ENCODE results near the gene TNRC6C. TPM values are rescaled to one million over a fixed set of nuclear protein-coding genes. Genes with fewer than 3 reads are reported as not detected.
"Not testable (repeated sequence)": the region's sequence is repeated elsewhere in the genome, so short reads cannot be mapped to it uniquely, and the experiment has no call there.

Gene TNRC6C
- total RNA-seq, 1 donor: 12.4 TPM

DNA sequence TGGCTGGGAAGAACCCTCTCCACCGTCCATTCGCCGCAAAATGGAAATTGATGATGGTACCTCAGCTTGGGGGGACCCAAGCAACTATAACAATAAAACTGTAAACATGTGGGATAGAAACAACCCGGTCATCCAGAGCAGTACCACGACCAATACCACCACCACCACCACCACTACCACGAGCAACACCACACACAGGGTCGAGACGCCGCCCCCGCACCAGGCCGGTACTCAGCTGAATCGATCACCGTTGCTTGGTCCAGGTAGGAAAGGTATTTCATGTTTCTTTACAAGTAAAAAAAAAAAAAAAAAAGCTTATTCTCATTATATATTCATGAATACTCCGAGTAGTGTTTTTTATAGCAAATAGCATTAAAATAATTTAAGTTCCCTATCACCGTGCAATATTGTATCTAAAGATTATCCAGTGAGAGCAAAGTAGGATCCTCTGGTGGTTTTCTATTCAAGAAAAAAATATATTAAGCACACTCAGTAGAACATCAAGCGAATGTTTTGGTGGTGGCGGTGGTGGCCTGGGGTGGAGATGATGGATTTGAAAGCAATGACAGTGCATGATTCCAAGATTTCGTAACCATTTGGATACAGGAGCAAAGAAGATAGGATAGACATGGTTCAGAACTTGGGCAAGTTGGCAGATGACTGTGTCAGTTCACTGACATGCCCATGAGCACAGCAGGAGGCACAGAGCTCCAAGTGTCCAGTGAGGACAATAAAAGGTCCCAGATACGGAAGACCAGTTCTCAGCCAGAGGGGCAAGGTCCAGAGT is 92.9 kb downstream of the TNRC6C start:
- Histone ChIP-seq H3K9me3 (ENCODE audit: low read depth, low read length) (no peaks in the 10 kb centered on the region), H3K4me3 (ENCODE audit: low read length) (no peak overlapping the region), H3K27me3 (ENCODE audit: insufficient read depth, low read length) (no peaks in the 10 kb centered on the region), H3K4me1 (ENCODE audit: insufficient read depth, low read length) (no peaks in the 10 kb centered on the region)

DNA sequence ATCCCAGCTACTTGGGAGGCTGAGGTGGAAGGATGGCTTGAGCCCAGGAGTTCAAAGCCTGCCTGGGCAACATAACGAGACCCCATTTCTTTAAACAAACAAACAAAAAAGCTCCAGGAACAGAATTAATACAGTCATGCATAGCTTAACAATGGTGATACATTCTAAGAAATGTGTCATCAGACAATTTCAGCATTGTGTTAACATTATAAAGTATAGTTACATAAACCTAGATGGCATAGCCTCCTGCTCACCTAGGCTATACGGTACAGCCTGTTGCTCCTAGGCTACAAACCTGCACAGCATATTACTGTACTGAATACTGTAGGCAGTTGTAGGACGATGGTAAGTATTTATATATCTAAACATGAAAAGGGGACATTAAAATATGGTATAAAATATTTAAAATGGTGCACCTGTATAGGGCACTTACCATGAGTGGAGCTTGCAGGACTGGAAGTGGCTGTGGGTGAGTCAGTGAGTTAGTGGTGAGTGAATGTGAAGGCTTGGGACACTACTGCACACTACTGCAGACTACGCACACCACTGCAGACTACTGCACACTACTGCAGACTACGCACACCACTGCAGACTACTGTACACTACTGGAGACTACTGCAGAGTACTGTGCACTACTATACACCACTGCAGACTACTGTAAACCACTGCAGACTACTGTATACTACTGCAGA is 95.4 kb downstream of the TNRC6C start:
- Histone ChIP-seq H3K4me3 (ENCODE audit: low read length) (no peak overlapping the region), H3K9me3 (ENCODE audit: low read depth, low read length) (no peaks in the 10 kb centered on the region), H3K4me1 (ENCODE audit: insufficient read depth, low read length) (peaks cover 3% of the 10 kb centered on the region), H3K27me3 (ENCODE audit: insufficient read depth, low read length) (no peaks in the 10 kb centered on the region)

DNA sequence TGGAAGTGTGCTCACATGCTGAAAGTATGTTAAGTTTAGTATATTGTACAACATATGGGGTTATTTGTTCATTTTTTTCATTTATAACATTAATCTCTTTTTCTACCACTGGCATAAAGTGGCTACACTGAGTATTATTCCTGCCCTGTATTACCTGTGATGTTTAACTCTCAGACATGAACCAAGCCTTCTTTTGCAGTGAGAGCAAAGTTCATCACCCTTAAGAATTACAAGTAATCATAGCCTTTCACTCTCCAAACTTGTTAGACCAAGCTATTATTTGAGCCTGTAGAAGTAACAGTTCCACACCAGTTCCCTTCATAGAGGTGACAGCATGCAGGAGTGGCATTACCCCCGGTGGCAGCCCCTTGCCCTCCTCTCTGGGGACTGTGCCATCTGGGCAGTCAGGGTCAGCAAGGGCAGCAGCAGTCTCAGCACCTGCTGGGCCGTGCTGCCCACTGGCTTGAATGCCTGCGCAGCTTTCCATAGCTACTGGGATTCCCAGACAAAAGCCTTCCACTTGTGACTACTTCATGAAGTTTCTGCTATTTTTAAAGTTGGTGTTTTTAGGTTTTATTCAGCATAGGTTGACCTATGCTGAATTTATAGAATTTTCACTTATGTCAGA is 98.7 kb downstream of the TNRC6C start:
- Histone ChIP-seq H3K9me3 (ENCODE audit: low read depth, low read length) (no peaks in the 10 kb centered on the region), H3K4me3 (ENCODE audit: low read length) (no peak overlapping the region), H3K4me1 (ENCODE audit: insufficient read depth, low read length) (peaks cover 3% of the 10 kb centered on the region), H3K27me3 (ENCODE audit: insufficient read depth, low read length) (no peaks in the 10 kb centered on the region)

DNA sequence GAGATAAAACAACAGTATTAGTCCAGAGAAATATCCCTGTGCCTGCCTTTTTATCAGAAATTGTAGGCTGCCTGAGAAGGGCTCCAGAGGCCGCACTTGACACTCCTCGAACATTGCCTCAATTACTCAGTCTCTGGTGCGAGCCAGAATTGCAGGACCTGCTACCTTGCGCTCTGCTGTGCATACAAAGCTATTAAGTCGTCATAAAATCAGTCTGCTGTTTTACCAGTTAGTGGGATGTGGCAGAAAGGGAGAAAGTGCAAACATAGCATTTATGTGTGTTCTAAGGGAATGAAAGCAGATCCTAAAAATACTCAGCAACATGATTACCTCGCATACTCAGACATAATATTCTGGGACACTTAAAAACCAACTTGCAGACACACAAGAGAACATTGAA is 99.5 kb downstream of the TNRC6C start:
- Histone ChIP-seq H3K9me3 (ENCODE audit: low read depth, low read length) (no peaks in the 10 kb centered on the region), H3K4me1 (ENCODE audit: insufficient read depth, low read length) (peaks cover 3% of the 10 kb centered on the region), H3K4me3 (ENCODE audit: low read length) (no peak overlapping the region), H3K27me3 (ENCODE audit: insufficient read depth, low read length) (no peaks in the 10 kb centered on the region)

DNA sequence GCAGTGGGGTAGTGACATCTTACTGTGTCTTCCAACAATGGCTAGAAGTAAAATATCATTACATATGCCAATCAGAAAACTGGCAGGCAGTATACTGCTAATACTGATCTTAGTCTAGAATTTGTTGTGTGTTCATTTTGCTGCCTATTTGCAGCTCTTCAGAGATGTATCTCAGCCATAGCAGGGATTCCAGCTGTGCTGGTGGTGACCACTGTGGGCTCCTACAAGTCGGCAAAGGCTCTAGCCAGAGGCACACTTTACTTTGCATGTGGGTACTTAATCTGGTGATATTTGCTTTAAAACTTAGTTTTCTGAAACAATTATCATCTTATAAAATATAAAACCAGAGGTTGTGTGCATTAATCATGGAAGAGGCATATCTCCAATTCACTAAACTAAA is 100.1 kb downstream of the TNRC6C start:
- Histone ChIP-seq H3K4me1 (ENCODE audit: insufficient read depth, low read length) (peaks cover 3% of the 10 kb centered on the region), H3K9me3 (ENCODE audit: low read depth, low read length) (no peaks in the 10 kb centered on the region), H3K27me3 (ENCODE audit: insufficient read depth, low read length) (no peaks in the 10 kb centered on the region)

DNA sequence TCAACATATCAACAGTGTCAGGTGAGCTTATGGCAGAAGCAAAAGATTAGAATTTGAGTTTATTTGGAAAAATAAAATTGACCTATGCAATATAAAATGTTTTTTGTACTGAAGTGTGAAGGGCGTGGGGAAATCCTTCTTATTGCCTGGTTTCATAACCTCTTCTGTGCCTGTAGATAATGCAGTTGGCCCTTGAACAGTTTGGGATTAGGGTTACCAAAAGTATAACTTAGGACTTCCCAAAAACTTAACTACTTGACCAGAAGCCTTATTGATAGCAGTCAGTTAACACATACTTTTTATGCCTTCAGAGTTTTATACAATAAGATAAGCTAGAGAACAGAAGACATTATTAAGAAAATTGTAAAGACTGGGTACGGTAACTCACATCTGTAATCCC is 104.1 kb downstream of the TNRC6C start:
- H3K9me3 ChIP-seq (ENCODE audit: low read depth, low read length): no peaks in the 10 kb centered on the region
- H3K4me1 ChIP-seq (ENCODE audit: insufficient read depth, low read length): peaks cover 3% of the 10 kb centered on the region
- no peaks in the 10 kb centered on the region for H3K27me3 ChIP-seq (ENCODE audit: insufficient read depth, low read length)
- H3K4me3 ChIP-seq (ENCODE audit: low read length): no peak overlapping the region

More for the DNA sequence above, 100.1 kb downstream of the TNRC6C start:
- no peak overlapping the region for H3K4me3 ChIP-seq (ENCODE audit: low read length)

DNA sequence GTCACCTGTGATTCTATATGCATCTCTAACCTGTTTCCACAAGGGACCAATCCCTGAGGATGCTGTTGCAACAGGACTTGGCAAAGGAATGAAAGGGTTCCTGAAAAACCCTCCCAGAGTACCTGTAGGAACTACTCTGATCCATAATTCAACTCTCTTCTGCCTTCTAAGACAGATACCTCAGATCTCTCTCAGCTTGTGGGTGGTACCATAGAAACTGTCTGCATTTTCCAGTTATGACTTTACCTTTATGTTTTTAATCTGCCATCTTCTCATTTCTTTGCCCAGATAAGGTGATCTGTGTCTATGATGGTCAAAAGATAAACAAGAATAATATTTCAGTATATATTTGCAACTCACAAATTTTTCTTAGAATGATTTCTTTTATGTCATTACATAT is 105.0 kb downstream of the TNRC6C start:
- no peaks in the 10 kb centered on the region for H3K27me3 ChIP-seq (ENCODE audit: insufficient read depth, low read length)
- H3K9me3 ChIP-seq (ENCODE audit: low read depth, low read length): no peaks in the 10 kb centered on the region
- H3K4me3 ChIP-seq (ENCODE audit: low read length): no peak overlapping the region
- H3K4me1 ChIP-seq (ENCODE audit: insufficient read depth, low read length): no peaks in the 10 kb centered on the region

DNA sequence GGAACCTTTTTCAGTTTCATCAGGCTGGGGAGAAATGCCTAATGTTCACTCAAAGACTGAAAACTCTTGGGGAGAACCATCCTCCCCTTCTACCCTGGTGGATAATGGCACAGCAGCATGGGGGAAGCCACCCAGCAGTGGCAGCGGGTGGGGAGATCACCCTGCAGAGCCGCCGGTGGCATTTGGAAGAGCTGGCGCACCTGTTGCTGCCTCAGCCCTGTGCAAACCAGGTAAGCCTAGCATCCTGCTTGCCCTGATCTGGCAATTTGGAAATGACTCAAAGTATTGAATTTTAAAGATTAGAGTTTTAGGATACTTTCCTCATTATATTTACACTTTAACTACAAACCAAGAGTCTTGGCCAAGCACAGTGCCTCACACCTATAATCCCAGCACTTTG is 106.2 kb downstream of the TNRC6C start:
- no peaks in the 10 kb centered on the region for H3K9me3 ChIP-seq (ENCODE audit: low read depth, low read length)
- H3K4me1 ChIP-seq (ENCODE audit: insufficient read depth, low read length): no peaks in the 10 kb centered on the region
- H3K4me3 ChIP-seq (ENCODE audit: low read length): no peak overlapping the region
- no peaks in the 10 kb centered on the region for H3K27me3 ChIP-seq (ENCODE audit: insufficient read depth, low read length)

DNA sequence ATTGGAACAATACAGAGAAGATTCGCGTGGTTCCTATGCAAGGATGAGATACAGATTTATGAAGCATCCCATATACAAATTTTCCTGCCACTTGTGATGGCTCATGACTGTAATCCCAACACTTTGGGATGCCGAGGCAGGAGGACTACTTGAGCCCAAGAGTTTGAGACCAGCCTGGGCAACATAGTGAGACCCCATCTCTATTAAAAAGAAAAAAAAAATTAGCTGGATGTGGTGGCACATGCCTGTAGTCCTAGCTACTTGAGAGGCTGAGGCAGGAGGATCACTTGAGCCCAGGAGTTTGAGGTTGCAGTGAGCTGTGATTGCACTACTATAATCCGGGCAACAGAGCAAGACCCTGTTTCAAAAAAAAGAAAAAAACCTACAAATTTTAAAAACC is 108.5 kb downstream of the TNRC6C start:
- not testable (repeated sequence) for H3K27me3 ChIP-seq (ENCODE audit: insufficient read depth, low read length)

DNA sequence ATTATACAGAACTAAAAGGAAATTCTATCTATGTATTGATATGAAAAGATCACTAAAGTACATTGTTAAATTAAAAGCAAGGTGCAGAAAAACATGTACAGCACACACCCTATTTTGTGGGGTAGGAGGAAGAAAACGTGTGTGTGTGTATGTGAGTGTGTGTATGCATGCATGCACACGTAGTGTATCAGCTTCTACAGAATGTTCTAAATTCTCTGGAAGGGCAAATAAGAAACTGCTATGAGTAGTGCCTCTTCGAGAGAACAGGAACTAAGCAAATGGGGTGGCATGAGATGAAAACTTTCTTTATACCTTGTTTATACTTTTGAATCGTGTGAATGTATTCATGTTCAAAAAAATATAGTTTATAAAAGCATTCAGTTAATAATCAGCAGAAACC is 111.2 kb downstream of the TNRC6C start:
- Histone ChIP-seq H3K9me3 (ENCODE audit: low read depth, low read length) (no peaks in the 10 kb centered on the region), H3K27me3 (ENCODE audit: insufficient read depth, low read length) (no peaks in the 10 kb centered on the region), H3K4me3 (ENCODE audit: low read length) (no peak overlapping the region), H3K4me1 (ENCODE audit: insufficient read depth, low read length) (no peaks in the 10 kb centered on the region)

More for the DNA sequence above, 108.5 kb downstream of the TNRC6C start:
- not testable (repeated sequence) for H3K4me3 ChIP-seq (ENCODE audit: low read length); H3K9me3 ChIP-seq (ENCODE audit: low read depth, low read length); H3K4me1 ChIP-seq (ENCODE audit: insufficient read depth, low read length)

DNA sequence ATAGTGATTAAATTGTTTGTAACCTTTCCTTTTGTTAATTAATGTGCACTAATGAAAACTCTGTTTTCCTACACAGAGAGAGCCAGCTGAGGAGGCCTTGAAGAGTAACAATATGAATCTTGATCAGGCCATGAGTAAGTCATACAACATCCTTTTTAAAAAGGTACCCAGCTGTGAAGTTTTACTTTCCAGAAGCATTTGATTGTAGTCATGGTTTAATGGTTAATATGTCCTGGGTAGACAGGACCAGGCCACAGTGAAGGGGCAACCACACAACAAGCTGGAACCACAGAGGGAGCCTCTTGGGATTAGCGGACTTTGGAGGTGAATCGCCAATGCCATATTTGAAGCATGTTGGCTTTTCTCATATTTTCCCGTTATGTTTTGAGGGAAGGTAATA is 114.5 kb downstream of the TNRC6C start:
- no peaks in the 10 kb centered on the region for H3K4me1 ChIP-seq (ENCODE audit: insufficient read depth, low read length)

DNA sequence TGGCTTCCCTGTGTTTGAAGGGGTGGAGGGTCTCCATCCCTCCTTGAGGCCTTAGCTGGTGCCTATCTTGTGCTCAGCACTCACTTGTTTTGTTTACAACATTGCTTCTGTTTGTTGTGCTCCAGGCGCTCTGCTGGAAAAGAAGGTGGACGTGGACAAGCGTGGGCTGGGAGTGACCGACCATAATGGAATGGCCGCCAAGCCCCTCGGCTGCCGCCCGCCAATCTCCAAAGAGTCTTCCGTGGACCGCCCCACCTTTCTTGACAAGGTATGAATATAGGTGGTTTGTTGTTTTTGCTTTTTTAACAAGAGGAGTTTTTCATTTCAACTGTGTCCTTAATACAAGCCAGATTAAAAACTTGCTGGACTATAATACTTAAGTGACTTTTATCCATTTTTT is 116.5 kb downstream of the TNRC6C start:
- no peak overlapping the region for H3K4me3 ChIP-seq (ENCODE audit: low read length)
- H3K9me3 ChIP-seq (ENCODE audit: low read depth, low read length): no peaks in the 10 kb centered on the region
- no peaks in the 10 kb centered on the region for H3K4me1 ChIP-seq (ENCODE audit: insufficient read depth, low read length)
- H3K27me3 ChIP-seq (ENCODE audit: insufficient read depth, low read length): no peaks in the 10 kb centered on the region

More for the DNA sequence above, 114.5 kb downstream of the TNRC6C start:
- no peaks in the 10 kb centered on the region for H3K27me3 ChIP-seq (ENCODE audit: insufficient read depth, low read length)
- no peaks in the 10 kb centered on the region for H3K9me3 ChIP-seq (ENCODE audit: low read depth, low read length)
- no peak overlapping the region for H3K4me3 ChIP-seq (ENCODE audit: low read length)

DNA sequence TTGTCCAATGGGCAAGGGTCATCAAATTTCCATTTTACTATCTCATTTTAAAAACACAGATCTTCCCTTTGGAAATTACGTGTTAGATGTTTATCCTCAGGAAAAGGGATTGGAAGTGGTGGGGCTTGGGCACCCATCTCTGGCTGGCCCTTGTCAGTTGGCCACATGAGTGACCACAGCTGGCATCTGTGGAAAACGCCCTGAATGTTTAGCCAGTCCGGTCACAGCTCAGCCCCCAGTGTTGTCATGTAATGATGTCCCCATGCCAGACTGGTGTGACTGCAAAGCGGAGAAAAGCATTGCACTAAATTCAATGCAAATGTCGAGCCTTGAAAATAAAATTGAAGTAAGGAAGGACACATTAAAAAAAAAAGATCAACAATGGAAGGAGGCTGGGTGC is 117.0 kb downstream of the TNRC6C start:
- H3K4me3 ChIP-seq (ENCODE audit: low read length): no peak overlapping the region
- no peaks in the 10 kb centered on the region for H3K4me1 ChIP-seq (ENCODE audit: insufficient read depth, low read length)
- no peaks in the 10 kb centered on the region for H3K9me3 ChIP-seq (ENCODE audit: low read depth, low read length)
- no peaks in the 10 kb centered on the region for H3K27me3 ChIP-seq (ENCODE audit: insufficient read depth, low read length)

DNA sequence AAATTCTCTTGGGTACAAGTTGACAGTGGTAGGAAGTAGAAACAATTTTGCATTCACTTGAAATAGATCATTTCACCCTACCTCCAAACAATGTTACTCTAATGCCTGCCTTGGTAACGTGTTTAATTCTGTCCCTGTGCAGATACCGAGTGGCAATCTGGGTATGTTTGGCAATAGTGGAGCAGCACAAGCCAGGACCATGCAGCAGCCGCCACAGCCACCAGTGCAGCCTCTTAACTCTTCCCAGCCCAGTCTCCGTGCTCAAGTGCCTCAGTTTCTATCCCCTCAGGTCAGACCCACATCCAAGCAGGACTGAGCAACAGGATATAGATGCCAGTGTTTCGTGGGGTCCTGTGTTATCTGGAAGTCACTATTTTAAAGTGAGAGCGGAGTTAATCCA is 120.8 kb downstream of the TNRC6C start:
- Histone ChIP-seq H3K9me3 (ENCODE audit: low read depth, low read length) (no peaks in the 10 kb centered on the region), H3K4me3 (ENCODE audit: low read length) (no peak overlapping the region), H3K4me1 (ENCODE audit: insufficient read depth, low read length) (no peaks in the 10 kb centered on the region), H3K27me3 (ENCODE audit: insufficient read depth, low read length) (no peaks in the 10 kb centered on the region)

DNA sequence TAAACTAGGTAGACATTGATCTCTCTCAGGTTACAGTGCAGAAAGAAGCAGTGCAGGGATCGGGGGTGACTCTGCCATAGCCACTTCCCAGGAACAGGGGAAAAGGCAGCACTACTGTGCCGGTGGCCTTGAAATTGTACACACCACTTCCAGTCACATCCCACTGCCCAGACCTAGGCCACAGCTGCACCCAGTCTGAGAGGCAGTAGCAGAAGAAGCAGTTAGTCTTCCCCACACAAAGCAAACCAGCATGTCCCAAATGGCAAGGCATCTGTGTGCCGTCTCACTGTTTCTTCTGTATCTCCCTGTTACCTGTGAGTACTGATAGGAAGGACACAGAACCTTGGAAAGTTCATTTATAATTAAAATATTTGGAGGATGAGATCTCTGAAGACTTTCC is 123.0 kb downstream of the TNRC6C start:
- no peak overlapping the region for H3K4me3 ChIP-seq (ENCODE audit: low read length)
- H3K4me1 ChIP-seq (ENCODE audit: insufficient read depth, low read length): no peaks in the 10 kb centered on the region
- no peaks in the 10 kb centered on the region for H3K27me3 ChIP-seq (ENCODE audit: insufficient read depth, low read length)
- no peaks in the 10 kb centered on the region for H3K9me3 ChIP-seq (ENCODE audit: low read depth, low read length)
